Measurements from ENCODE around the gene SMOC2.

The SMOC2 gene

GRCh38 chr6:168448243-168448855 lies 7.4 kb downstream of the SMOC2 start:
- no peak for DNase-seq

GRCh38 chr6:168450917-168451316 lies 9.9 kb downstream of the SMOC2 start:
- no peak for DNase-seq

GRCh38 chr6:168451805-168452517 lies 11.0 kb downstream of the SMOC2 start:
- DNase-seq: no peak

- no peak for DNase-seq
Measured at GRCh38 chr6:168452685-168453377, 11.8 kb downstream of the SMOC2 start.

GRCh38 chr6:168455847-168456530 lies 15.0 kb downstream of the SMOC2 start:
- DNase-seq: no peak

GRCh38 chr6:168456907-168457652 lies 16.1 kb downstream of the SMOC2 start:
- no peak for DNase-seq

GRCh38 chr6:168457653-168457934 lies 16.6 kb downstream of the SMOC2 start:
- no peak for DNase-seq

- DNase-seq: no peak
Measured at GRCh38 chr6:168458101-168458500, 17.1 kb downstream of the SMOC2 start.

- DNase-seq: no peak
Measured at GRCh38 chr6:168459572-168459971, 18.6 kb downstream of the SMOC2 start.

- no peak for DNase-seq
Measured at GRCh38 chr6:168462289-168462853, 21.4 kb downstream of the SMOC2 start.

- DNase-seq: no peak
Measured at GRCh38 chr6:168464546-168464945, 23.6 kb downstream of the SMOC2 start.

- no peak for DNase-seq
Measured at GRCh38 chr6:168468045-168468444, 27.1 kb downstream of the SMOC2 start.

GRCh38 chr6:168469521-168469920 lies 28.5 kb downstream of the SMOC2 start:
- DNase-seq: no peak

- no peak for DNase-seq
Measured at GRCh38 chr6:168469926-168470325, 28.9 kb downstream of the SMOC2 start.

- no peak for DNase-seq
Measured at GRCh38 chr6:168472363-168472762, 31.4 kb downstream of the SMOC2 start.

- no peak for DNase-seq
Measured at GRCh38 chr6:168473197-168473596, 32.2 kb downstream of the SMOC2 start.

GRCh38 chr6:168475188-168476013 lies 34.4 kb downstream of the SMOC2 start:
- no peak for DNase-seq

GRCh38 chr6:168479421-168479820 lies 38.4 kb downstream of the SMOC2 start:
- no peak for DNase-seq

GRCh38 chr6:168480481-168480880 lies 39.5 kb downstream of the SMOC2 start:
- DNase-seq: no peak

- DNase-seq: no peak
Measured at GRCh38 chr6:168485818-168486217, 44.8 kb downstream of the SMOC2 start.

- no peak for DNase-seq
Measured at GRCh38 chr6:168490757-168491156, 49.8 kb downstream of the SMOC2 start.

GRCh38 chr6:168493976-168494375 lies 53.0 kb downstream of the SMOC2 start:
- no peak for DNase-seq

Measured in activated gamma-delta T cell treated with Interleukin-2 at 50 U/mL for 16 hours (primary cell).